GM19438 (cell line): ENCODE results near the gene CYP4B1.
"Not testable (repeated sequence)": the region's sequence is repeated elsewhere in the genome, so short reads cannot be mapped to it uniquely, and the experiment has no call there.

Source experiments
- ATAC-seq: cut with Tn5 transposase; IDR thresholded peaks from one replicate; pipeline ENCODE4 v1.9.1; 2021; ENCODE audit warnings: low read depth; ENCODE audit not compliant: unreplicated experiment

CYP4B1 gene

DNA sequence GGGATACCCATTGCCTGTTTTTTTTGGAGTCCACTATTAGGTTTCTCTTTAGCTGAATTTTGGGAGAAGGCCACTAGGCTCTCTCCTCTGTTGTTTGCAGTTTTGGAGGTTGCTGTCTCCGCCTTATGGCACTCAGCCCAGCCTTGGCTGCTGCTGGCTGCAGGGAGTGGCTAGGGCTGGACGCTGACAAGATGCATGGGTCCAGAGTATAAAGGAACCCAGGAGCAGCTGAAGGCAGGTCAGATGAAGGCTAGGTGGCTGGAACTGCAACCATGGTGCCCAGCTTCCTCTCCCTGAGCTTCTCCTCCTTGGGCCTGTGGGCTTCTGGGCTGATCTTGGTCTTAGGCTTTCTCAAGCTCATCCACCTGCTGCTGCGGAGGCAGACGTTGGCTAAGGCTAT, at the start of gene CYP4B1:
Gene CYP4B1 (plus strand): TSS at position 237 of the 400 bp plus-strand sequence. CDS start 36 bp downstream, at position 273.
- no peak for ATAC-seq

GRCh38 chr1:46749404-46749803, 49.4 kb upstream of the CYP4B1 start:
- no peak for ATAC-seq

DNA sequence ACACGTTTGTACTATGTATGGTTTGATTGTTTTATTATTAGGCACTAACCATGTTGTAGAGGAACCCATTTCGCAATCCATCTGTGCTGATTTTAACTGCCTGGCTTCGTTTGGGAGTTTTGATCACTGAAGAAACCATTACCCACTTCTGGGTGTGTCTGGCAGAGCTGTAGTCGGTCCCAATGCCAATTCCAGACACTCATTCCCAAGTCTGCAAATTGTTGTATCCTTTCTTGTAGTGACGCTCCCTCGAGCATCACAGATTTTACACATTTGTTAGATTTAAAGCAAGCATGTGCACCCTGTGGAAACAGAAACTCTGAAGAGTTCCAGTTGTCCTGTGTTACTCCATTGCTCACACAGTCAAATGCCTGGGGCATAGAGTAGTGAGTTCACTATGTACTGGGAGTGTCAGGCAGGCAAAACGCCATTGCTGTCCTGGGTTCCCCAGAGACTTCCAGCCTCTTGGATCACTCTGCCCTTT, 48.9 kb upstream of the CYP4B1 start:
- no peak for ATAC-seq

GRCh38 chr1:46753985-46754384, 44.9 kb upstream of the CYP4B1 start:
- no peak for ATAC-seq

DNA sequence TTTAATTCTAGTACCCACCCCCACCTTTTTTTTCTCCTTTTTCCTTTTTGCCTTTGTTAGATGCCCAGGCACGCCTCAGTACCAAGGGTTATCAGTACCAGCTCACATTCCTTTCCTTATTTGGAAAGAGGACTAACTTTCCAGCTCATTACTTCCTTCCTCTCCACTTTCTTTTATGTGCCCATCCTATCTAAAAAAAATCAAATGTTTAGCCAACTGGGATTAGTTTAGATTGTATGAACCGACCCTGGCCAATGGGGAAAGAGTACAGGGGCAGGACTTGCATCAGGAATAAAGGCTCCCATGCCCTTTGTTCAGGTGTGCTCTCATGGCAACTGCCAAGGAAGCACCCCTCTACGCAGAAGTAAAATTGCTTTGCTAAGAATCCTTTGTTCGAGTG, 44.1 kb upstream of the CYP4B1 start:
- ATAC-seq = not testable (repeated sequence)

DNA sequence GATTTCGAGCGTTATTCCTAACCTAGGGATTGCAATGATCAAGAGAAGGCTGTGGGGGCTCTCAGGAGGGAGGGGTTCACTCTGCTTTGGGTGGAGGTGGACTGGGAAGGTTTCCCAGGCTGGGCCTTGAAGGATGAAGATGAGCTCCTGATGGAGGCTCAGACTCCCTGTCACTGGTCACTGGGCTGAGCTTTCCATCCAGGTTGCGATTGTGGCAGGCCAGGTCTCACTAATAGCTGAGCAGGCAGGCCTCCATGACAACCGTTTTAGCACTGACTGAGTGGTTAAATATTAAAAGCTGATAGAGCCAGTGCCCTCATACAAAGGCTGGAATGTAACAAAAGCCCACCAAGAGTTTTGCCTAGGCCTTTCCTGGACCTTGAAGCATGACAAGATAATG, 43.7 kb upstream of the CYP4B1 start:
- ATAC-seq = no peak

- no peak for ATAC-seq
Measured at GRCh38 chr1:46757247-46757955, 41.4 kb upstream of the CYP4B1 start.

DNA sequence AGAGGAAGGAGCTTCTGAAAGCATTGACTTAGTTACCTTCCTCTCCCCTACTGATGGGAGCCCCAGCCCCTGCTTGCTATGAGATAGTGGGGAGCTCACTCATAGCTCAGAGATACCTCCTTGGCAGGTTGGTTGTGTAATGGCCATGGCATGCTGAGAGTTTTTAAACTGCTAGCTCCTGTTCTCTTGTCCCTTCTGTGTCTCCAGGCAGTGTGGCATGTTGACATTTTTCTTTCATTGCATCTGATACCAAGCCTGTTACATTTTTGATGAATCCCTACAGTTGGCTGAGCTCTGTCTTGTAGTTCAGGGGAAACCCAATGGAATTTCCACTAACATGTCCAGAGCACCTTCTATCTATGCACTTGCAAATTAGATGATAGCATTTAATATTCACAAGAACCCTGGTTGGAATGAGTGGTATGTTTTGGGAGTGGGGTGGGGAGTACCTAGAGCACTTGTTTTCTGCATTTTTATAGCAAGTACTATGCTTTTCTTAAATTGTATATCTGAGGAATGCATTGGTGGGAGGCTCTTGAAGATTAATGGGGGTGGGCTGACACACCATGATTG, 40.8 kb upstream of the CYP4B1 start:
- no peak for ATAC-seq

- no peak for ATAC-seq
Measured at GRCh38 chr1:46760558-46761166, 38.2 kb upstream of the CYP4B1 start.

DNA sequence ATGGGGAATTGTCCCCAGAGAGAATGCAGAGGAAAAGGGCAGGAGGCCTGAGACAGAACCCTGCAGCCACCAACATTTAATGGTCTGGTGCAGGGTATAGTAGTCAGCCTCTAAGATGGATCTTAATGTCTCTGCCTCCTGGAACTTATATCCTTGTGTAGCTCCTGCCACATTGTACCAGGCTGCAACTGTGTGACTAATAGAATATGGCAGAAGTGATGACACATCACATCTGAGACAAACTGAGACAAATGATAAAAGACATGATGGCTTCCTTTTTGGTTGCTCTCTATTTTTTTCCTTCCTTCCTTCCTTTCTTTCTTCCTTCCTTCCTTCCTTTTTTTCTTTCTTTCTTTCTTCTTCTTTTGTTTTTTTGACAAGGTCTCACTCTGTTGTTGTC, 37.1 kb upstream of the CYP4B1 start:
- no peak for ATAC-seq

- ATAC-seq = no peak
Measured at GRCh38 chr1:46764402-46764801, 34.4 kb upstream of the CYP4B1 start.

DNA sequence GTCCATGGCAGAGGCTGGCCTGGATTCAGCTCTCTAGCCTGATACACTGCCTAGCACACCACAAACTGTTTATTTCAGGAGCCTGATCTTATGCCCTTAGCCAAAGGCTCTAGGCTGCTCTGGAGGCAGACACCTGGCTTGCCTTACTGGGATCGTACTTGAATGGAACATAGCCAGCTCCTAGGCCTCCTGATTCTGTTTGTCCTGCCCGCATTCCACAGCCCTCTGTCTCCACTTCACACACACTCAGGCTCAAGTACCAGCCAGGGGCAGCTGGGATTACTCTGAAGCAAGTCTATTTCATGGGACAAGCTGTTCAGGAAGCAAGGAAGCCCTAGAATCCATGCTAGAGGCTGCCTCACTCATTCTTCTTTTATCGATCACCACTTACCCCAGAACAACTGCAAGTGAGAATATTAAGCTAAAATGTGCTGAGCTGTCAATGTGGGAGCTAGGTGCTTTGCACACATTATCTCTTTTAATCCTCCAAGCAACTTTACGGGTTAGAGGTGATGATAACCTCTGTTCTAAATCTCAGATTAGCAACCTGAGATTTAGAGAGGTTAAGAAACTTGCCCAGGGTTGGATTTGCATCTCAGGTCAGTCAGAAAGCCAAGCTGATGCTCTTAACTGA, 31.1 kb upstream of the CYP4B1 start:
- ATAC-seq = no peak

GRCh38 chr1:46768445-46768844, 30.4 kb upstream of the CYP4B1 start:
- ATAC-seq = no peak

DNA sequence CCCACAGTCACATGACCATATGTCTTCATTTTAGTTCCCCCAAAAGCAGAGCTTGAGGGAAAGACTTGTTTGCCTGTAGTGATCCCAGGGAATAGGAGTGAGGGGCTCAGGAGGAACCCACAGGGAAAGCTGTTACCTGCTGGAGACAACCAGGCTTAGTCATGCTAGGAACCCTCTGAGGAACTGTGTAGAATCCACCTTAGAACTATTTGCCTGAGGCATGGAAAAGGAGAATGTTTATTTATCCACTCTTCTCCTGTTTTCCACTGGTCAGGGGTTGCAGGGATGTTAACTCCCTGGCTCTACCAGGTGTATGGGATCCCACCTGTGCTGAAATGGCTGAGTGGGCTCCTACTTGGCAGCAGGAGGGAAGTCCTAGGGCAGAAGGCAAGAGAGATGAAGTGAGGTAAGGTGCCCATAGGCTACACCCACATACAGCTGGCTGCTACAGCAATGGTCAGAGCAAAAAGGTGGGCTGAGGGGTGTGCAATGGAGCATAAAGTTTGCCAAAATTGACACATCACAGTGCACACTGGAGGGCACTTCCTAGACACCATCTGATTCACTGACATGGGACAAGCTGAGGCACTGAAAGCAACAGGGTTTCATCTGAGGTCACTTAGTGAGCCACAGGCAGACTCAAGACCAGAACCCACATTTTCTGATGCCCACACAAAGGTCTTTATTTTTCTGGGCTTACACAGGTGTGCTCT, 29.7 kb upstream of the CYP4B1 start:
- no peak for ATAC-seq

GRCh38 chr1:46770541-46770940, 28.3 kb upstream of the CYP4B1 start:
- ATAC-seq = no peak

- no peak for ATAC-seq
Measured at GRCh38 chr1:46772571-46772970, 26.3 kb upstream of the CYP4B1 start.

- ATAC-seq = no peak
Measured at GRCh38 chr1:46774297-46774696, 24.5 kb upstream of the CYP4B1 start.

GRCh38 chr1:46778456-46778855, 20.4 kb upstream of the CYP4B1 start:
- not testable (repeated sequence) for ATAC-seq

- no peak for ATAC-seq
Measured at GRCh38 chr1:46784666-46785065, 14.2 kb upstream of the CYP4B1 start.

DNA sequence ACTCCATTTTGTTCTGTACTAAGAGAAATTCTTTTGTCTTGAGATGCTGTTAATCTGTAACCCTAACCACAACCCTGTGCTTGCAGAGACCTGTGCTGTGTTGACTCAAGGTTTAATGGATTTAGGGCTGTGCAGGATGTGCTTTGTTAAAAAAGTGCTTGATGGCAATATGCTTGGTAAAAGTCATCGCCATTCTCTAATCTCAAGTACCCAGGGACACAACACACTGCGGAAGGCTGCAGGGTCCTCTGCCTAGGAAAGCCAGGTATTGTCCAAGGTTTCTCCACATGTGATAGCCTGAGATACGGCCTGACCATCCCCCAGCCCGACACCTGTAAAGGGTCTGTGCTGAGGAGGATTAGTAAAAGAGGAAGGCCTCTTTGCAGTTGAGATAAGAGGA, 10.2 kb upstream of the CYP4B1 start:
- not testable (repeated sequence) for ATAC-seq
